ENCODE results near the gene DDX54. TPM values are rescaled to one million over a fixed set of nuclear protein-coding genes. Genes with fewer than 3 reads are reported as not detected.
"Not testable (repeated sequence)": the region's sequence is repeated elsewhere in the genome, so short reads cannot be mapped to it uniquely, and the experiment has no call there.

DDX54 gene
- total RNA-seq, 1 donor from 2014 or later, result 19.4 TPM

DNA sequence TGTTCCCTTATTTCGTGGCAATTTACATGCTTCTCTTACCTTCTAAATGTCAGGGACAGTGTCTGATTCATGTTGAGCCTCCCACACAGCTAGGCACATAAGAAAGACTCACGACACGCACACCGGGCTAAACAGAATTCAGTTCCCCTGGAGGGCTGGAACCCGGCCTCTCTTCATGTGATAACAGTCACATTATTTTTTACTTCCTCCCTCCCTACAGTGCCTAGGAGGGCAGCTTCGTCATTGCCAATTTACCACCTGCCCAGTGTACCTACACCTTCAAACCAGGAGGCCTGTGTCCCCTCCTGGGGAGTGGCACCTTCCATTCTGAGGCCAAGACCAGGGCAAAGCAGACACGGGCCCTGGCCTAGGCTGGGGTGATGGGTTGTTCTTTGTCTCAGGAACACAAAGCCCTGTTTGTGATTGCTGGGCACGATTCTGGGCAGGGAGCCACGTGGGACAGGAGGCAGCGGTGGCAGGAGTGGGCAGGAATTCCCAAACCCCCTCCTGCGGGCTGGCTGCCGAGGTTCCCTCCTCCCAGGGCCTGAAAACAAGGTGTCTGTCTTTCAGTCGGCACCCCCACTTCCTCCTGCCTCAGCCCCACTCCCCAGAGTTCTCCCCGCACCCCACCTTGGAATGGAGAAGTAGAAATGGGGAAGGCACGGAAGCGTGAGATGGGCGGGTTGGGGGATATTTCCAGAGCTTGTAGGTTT, 42.9 kb downstream of the DDX54 start:
- peak; percentile 32 for DNase-seq

DNA sequence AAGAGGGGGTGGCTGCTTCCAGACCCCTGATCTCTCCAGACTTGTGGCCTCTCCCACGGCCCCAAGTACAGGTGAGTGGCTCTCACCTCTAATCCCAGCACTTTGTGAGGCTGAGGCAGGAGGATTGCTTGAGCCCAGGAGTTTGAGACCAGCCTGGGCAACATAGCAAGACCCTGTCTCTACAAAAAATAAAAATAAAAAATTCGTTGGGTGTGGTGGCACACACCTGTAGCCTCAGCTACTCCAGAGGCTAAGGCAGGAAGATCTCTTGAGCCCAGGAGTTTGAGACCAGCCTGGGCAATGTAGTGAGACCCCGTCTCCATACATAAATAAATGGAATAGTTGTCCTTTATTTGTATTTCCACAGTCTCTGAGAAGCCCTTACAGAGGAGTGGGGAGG, 43.6 kb downstream of the DDX54 start:
- DNase-seq, result not testable (repeated sequence)

- no peak for DNase-seq
Observed at GRCh38 chr12:113140706-113141105, 44.6 kb downstream of the DDX54 start.

- no peak for DNase-seq
Observed at GRCh38 chr12:113138826-113139225, 46.5 kb downstream of the DDX54 start.

- DNase-seq, result no peak
Observed at GRCh38 chr12:113137861-113138783, 47.2 kb downstream of the DDX54 start.

DNA sequence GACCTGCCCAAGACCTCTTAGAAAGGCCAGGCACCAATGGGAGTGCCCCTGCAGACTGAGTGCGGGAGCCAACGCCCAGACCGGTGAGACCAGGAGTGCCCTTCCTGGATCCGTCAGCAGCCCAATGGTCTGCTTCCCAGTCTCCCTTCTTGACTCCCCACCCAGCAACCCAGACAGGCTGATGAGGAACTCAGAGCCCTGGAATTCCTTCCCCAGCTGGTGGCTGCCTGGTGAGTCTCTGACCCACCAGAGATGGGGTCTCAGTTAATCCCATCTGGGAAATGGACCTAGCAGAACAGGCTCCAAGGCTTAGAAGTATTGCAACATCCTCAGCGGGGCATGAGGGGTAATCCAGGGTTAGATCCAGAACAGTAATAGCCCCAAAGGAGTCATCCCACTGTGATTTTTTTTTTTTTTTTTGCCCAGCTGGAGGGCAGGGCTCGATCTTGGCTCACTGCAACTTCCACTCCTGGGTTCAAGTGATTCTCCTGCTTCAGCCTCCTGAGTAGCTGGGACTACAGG, 48.2 kb downstream of the DDX54 start:
- DNase-seq, result no peak

DNA sequence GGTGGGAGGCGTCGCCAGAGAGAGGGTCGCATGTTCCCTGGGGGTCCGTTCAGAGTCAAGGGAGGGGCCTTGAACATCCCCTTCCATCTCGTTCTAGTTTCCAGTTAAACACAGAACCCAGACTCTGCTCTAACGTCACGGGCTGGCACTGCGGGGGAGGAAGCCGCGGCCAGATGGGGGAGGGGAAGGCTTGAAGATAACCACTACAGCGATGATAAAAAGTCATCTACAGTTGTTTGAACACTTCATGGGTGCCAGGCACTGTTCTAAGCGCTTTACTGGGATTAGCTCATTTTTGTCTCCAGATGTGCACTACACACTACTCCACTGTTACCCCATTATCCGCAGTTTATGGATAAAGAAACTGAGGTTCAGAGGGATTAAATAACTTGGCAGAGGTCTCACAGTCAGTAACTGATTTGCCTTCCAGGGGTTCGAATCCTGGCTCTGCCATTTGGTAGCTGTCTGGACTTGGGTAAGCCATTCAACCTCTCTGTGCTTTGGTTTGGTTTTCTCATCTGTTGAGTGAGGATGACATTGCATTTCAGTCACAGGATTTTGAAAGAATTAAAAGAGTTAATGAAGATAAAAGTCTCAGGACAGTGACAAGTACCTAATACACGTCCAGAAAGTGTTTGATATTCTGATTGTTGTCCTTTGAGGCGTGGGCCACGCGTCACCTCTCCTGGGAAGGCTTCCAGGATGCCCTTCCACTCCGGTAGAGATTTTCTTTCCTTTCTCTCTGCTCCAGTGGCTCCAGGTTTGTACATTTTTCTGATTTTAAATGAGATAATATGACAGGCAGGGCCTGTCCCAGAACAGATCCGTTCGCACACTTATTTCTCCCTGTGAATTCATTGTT, 48.9 kb downstream of the DDX54 start:
- no peak for DNase-seq

DNA sequence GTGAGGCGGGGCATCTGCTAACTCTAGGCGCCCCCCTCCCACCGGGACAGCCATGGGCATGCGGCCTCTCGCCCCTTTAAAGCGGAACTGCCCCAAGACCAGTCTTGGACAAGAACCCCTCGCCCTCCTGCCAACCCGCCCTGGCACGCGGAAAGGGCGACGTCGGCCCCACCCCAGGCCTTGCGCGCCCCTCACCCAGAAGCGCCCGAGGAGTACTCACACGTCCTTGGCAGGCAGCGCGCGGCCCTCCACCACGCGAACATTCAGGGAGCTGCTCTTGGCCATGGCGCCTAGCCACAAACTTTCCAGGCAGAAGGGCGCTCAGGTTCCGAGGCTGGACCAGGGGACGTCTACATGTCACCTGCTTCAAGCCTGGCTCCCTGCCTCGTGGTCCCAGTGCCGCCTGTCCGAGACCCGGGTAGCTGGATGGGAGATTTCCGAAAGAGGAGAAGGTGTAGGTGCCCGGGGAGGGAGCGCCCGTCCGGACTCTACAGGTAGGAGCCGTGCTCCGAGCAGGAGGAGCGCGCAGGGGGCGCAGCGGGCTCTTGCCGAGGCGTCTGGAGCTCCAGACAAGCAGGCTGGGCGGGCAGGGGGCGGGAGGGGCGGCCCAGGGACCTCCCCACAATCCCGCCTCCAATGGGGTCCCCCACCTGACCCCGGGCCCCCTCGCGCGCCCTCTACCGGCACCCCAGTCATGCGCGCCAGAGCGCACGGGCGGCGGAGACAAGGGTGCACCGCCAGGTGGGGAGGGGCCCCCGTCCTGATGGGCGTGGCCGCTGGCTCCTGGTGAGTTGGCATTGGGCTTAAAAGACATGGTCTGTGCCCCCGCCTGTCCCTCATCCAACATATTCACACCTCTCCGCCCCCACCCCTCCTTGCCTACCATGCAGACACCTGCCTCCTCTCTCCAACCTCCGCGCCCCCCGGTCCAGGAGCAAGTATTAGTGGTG, 49.8 kb downstream of the DDX54 start, which contains the start of gene RASAL1:
Gene RASAL1, minus strand, starts transcription at position 584 of the 950 bp plus-strand sequence. Its CDS starts 299 bp downstream, at position 285.
- peak; percentile 20 for DNase-seq

- no peak for DNase-seq
Observed at GRCh38 chr12:113134521-113134951, 50.7 kb downstream of the DDX54 start.

DNA sequence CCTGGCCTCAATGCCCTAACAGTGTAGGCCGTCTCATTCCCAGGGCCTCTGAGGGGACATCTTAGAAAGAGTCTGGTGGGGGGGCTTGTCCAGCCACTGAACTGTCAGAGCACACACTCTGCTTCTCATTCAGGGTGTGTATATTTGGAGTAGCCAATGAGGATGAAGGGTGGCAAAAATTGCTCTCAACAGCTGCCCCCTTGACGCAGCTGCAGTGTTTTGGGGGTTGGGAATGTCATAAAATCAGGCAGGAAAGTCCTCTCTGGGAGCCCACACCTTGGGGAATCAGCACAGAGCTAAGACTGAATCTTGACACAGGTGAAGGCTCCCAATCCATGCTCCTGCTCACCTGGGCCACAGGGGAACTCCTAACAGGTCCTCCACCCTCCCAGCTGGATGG, 51.2 kb downstream of the DDX54 start:
- peak; percentile 58 for DNase-seq

DNA sequence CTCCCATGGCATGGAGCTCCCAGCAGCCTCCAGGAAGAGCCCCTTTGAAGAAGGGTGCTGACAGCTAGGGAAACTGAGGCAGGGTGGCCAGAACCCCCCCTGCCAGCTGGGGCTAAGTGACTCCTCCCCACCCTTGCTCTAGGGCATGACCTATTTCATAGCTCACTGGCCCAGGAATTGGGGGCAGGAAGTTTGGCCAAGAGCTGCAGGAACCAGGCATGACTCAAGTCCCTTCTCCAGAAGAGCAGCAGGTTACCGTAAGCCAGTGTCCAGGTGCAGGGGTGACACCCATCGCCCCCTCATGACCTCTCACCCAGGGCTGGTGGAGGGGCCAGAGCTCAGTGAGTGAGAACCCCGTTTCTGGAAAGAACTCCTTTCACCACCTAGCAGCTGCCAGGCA, 51.6 kb downstream of the DDX54 start:
- no peak for DNase-seq

- DNase-seq, result no peak
Observed at GRCh38 chr12:113133036-113133435, 52.2 kb downstream of the DDX54 start.

DNA sequence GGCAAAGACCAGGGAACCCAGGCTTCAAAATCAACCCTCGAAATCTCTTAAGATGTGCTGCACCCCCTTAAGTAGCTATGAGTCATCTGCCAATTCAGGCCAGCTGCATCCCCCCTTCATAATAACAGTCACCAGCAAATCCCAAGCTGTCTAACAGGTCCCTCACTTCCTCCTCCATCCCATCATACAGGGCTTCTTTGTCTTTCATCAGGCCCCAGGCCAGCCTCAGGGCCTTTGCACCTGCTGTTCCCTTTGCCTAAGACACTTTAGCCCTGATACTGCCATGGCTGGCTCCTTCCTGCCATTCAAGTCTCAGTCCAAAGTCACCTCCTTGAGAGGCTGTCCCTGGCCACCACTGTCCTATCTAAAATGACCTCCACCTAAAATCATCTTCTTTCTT, 53.7 kb downstream of the DDX54 start:
- DNase-seq, result no peak

- DNase-seq, result no peak
Observed at GRCh38 chr12:113130457-113131135, 54.7 kb downstream of the DDX54 start.

DNA sequence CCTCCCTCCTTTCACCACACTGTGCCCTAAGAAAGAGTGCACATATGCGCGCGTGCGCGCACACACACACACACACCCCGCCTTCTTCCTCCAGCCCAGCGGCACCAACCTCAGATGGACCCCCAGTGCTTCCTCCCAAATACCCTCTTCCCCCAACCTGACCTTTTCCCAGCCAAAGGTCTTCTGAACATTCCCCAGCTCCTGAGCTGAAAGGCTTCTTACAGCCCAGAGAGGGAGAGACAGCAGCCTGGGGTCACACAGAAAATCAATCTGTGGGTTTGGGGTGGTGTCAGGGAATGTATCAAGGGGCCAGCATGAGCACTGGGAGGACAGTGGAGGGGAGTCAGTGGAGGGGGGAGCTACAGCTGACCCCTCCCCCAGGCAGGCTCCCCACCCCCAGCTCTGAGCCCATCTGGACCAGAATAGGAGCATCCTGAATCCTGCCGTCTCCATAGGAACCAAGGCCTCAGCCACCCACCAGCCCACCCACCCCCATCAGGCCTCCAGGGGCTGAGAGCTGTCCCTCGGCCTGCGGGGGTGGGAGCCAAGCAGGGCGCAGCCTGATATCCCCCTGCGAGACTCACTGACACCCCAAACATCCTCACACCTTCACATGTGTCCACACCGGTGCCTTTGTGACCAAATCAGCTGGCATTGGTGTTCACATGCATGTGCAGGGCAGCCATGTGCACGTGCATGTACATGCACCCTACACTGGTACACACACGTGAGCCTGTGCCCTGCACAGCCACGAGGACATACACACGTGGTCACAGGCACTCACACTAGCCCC, 55.4 kb downstream of the DDX54 start:
- no peak for DNase-seq

- no peak for DNase-seq
Observed at GRCh38 chr12:113128802-113129663, 56.2 kb downstream of the DDX54 start.

GRCh38 chr12:113127791-113128199, 57.5 kb downstream of the DDX54 start:
- no peak for DNase-seq

- no peak for DNase-seq
Observed at GRCh38 chr12:113120670-113121370, 64.5 kb downstream of the DDX54 start.
